Body of pancreas (tissue), 4 donors: ENCODE results near the gene GRID1. TPM values are rescaled to one million over a fixed set of nuclear protein-coding genes. Genes with fewer than 3 reads are reported as not detected.

Source experiments
- ATAC-seq: fragments of 150-250 bp; one replicate; pipeline ENCODE4 v1.9.1; 2016
- DNase-seq, 4 donors: peaks; one replicate each; pipeline ENCODE4 v3.0.0-alpha.2; 2019
- H3K27ac ChIP-seq, 4 donors: fragments of 200-600 bp; sonication (generic); 1 replicate in 3 of 4; 2 replicates in 1 of 4; pipeline versions ENCODE4 v1.5.1 to v1.6.1; 2016 to 2019; ENCODE audit warnings: mild to moderate bottlenecking in 1 of 4, mixed read lengths in 1 of 4, moderate library complexity in 1 of 4
- H3K27me3 ChIP-seq, 2 donors: fragments of 200-600 bp; sonication (generic); one replicate each; pipeline ENCODE4 v1.6.0; 2016; ENCODE audit warnings: mild to moderate bottlenecking in 1 of 2
- H3K36me3 ChIP-seq, 2 donors: fragments of 200-600 bp; sonication (generic); replicated peaks in 1 of 2; 2 replicates each; pipeline ENCODE4 v1.5.1; 2016; ENCODE audit warnings: low read depth in 2 of 2; ENCODE audit not compliant: insufficient read depth in 1 of 2
- H3K4me1 ChIP-seq: fragments of 200-600 bp; sonication (generic); one replicate; pipeline ENCODE4 v1.6.0; 2016
- H3K4me3 ChIP-seq, 2 donors: fragments of 200-600 bp; sonication (generic); 1 replicate in 1 of 2; 2 replicates in 1 of 2; pipeline ENCODE4 v1.5.1; 2016 to 2019
- H3K9me3 ChIP-seq, 3 donors: fragments of 200-600 bp; sonication (generic); 1 replicate in 2 of 3; 2 replicates in 1 of 3; pipeline ENCODE4 v1.5.1; 2016
- CTCF ChIP-seq, 7 experiments: fragments of 450-650 bp in 4 of 7; fragments of 200-600 bp in 3 of 7; sonication (generic) in 3 of 7; IDR thresholded peaks; one replicate each; pipeline ENCODE4 v1.5.1; 2016 to 2019; ENCODE audit warnings: antibody characterized with exemption in 7 of 7
- POLR2A ChIP-seq, 3 donors: fragments of 450-650 bp; IDR thresholded peaks; one replicate each; pipeline ENCODE4 v1.6.1; 2016; ENCODE audit warnings: antibody characterized with exemption in 3 of 3, mild to moderate bottlenecking in 2 of 3
- WGBS, 2 donors: methylation state at CpG; one replicate each; pipeline ENCODE4 v1.1.5; 2017; 5-methylcytosine and 5-hydroxymethylcytosine counted together
- intact Hi-C: fragments of 100-400 bp; cut with DNase I; formaldehyde crosslinking; loops from one replicate; pipeline ENCODE4 v1.15.1; 2023
- total RNA-seq, 2 donors: library from RNA; depleted of rRNA; stranded (reverse); fragments of >200 nt; gene quantifications; one replicate each; pipeline ENCODE4 v1.1.0, GENCODE V29; 2016

Gene GRID1
- total RNA-seq, 2 donors from 2014 or later, result 1.0 to 1.6 TPM

DNA sequence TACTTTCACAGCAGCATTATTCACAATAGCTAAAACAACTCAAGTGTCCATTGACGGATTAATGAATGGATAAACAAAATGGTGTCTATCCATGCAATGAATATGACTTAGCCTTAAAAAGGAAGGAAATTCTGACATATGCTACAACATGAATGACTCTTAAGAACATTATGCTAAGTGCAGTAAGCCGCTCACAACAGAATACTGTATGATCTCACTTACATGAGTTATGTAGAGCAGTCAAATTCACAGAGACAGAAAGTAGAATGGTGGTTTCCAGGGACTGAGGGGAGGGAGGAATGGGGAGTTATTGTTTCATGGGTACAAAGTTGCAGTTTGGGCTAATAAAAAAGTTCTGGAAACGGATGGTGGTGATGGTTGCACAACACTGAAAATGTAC, 282.0 kb downstream of the GRID1 start:
- no peaks in the 10 kb centered on the region for H3K36me3 ChIP-seq
- H3K4me1 ChIP-seq, result no peaks in the 10 kb centered on the region
- no peak overlapping the region for H3K27ac ChIP-seq
- intact Hi-C loops, result no loop called here
- no peaks in the 10 kb centered on the region for H3K27me3 ChIP-seq
- ATAC-seq (no peak), DNase-seq (no peak)
- 70 to 76% methylated on average over 3 of the region's 3 CpGs for WGBS, 2 donors
- no peak for TF ChIP-seq CTCF (IDR thresholded peaks at IDR 0.05)
- no peak for TF ChIP-seq POLR2A (IDR thresholded peaks at IDR 0.05)
- no peak overlapping the region for H3K4me3 ChIP-seq
- no peaks in the 10 kb centered on the region for H3K9me3 ChIP-seq

DNA sequence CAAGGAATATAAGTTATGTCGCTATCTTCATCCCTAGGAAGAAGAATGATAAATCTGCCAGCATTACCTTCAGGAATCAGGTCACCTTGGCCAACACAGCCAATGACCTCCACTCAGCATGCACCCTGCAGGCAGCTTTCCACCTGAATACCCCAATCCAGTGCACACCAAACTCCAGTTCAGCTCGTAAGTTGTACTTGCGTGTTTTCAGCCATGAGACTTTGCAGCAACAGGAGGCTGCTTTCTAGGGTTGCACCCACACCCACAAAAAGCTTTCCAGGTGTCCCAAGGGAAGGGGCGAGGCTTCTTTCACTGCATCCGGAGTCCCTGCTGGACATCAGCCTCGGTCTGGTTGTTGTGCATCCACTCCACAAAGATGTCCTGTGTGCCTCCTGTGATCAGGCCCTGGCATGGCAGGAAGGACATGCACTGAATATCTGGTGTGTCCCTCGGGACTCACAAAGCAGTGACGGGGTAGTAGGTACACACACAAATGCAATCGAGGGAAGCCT, 282.9 kb downstream of the GRID1 start:
- H3K27ac ChIP-seq, result no peak overlapping the region
- no peaks in the 10 kb centered on the region for H3K27me3 ChIP-seq
- H3K9me3 ChIP-seq, result no peaks in the 10 kb centered on the region
- DNase-seq (no peak), ATAC-seq (no peak)
- intact Hi-C loops, result no loop called here
- no peaks in the 10 kb centered on the region for H3K4me1 ChIP-seq
- WGBS, 2 donors, result 71 to 83% methylated on average over 9 of the region's 9 CpGs
- H3K4me3 ChIP-seq, result no peak overlapping the region
- TF ChIP-seq POLR2A (IDR thresholded peaks at IDR 0.05) (no peak), CTCF (IDR thresholded peaks at IDR 0.05) (no peak)
- no peaks in the 10 kb centered on the region for H3K36me3 ChIP-seq

- no peak overlapping the region for H3K27ac ChIP-seq
- H3K9me3 ChIP-seq, result no peaks in the 10 kb centered on the region
- H3K27me3 ChIP-seq, result no peaks in the 10 kb centered on the region
- no peaks in the 10 kb centered on the region for H3K4me1 ChIP-seq
- intact Hi-C loops, result no loop called here
- no peak for ATAC-seq
- 80 to 85% methylated on average over 12 of the region's 12 CpGs for WGBS, 2 donors
- TF ChIP-seq POLR2A (IDR thresholded peaks at IDR 0.05) (no peak), CTCF (IDR thresholded peaks at IDR 0.05) (no peak)
- H3K36me3 ChIP-seq, result no peaks in the 10 kb centered on the region
- no peak for DNase-seq
- H3K4me3 ChIP-seq, result no peak overlapping the region
Measured at GRCh38 chr10:86083206-86083605, 283.4 kb downstream of the GRID1 start.

- 80 to 89% methylated on average over 3 of the region's 3 CpGs for WGBS, 2 donors
- Histone ChIP-seq H3K9me3 (no peaks in the 10 kb centered on the region), H3K4me1 (no peaks in the 10 kb centered on the region), H3K27me3 (no peaks in the 10 kb centered on the region), H3K27ac (no peak overlapping the region), H3K36me3 (no peaks in the 10 kb centered on the region), H3K4me3 (no peak overlapping the region)
- intact Hi-C loops, result no loop called here
- ATAC-seq (no peak), DNase-seq (no peak)
- no peak for TF ChIP-seq POLR2A (IDR thresholded peaks at IDR 0.05)
- no peak for TF ChIP-seq CTCF (IDR thresholded peaks at IDR 0.05)
Measured at GRCh38 chr10:86082556-86082955, 284.0 kb downstream of the GRID1 start.

- WGBS, 2 donors, result 79 to 85% methylated on average over 4 of the region's 4 CpGs
- no peaks in the 10 kb centered on the region for H3K4me1 ChIP-seq
Measured at GRCh38 chr10:86079088-86079487, 287.5 kb downstream of the GRID1 start.

More at GRCh38 chr10:86079088-86079487, 287.5 kb downstream of the GRID1 start:
- intact Hi-C loops, result no loop called here
- H3K27ac ChIP-seq, result no peak overlapping the region
- no peak overlapping the region for H3K4me3 ChIP-seq
- no peaks in the 10 kb centered on the region for H3K27me3 ChIP-seq
- no peak for DNase-seq
- TF ChIP-seq CTCF (IDR thresholded peaks at IDR 0.05), result no peak
- TF ChIP-seq POLR2A (IDR thresholded peaks at IDR 0.05), result no peak
- no peaks in the 10 kb centered on the region for H3K36me3 ChIP-seq
- no peaks in the 10 kb centered on the region for H3K9me3 ChIP-seq
- no peak for ATAC-seq
